GM18519 (cell line): ENCODE results near the gene GJB2.
A peak's percentile ranks its signal among the peaks of the same experiment; 100 is the strongest.
"Not testable (repeated sequence)": the region's sequence is repeated elsewhere in the genome, so short reads cannot be mapped to it uniquely, and the experiment has no call there.

Experiments
- ATAC-seq: cut with Tn5 transposase; IDR thresholded peaks from one replicate; pipeline ENCODE4 v1.9.1; 2021; ENCODE audit warnings: mild to moderate bottlenecking, moderate library complexity; ENCODE audit not compliant: unreplicated experiment, low FRiP score

GJB2 gene

GRCh38 chr13:20171364-20171763 lies 21.4 kb downstream of the GJB2 start:
- ATAC-seq = no peak

GRCh38 chr13:20170921-20171320 lies 21.8 kb downstream of the GJB2 start:
- no peak for ATAC-seq

- no peak for ATAC-seq
Observed at GRCh38 chr13:20168396-20168795, 24.3 kb downstream of the GJB2 start.

GRCh38 chr13:20165417-20166257 lies 27.1 kb downstream of the GJB2 start:
- ATAC-seq = no peak

GRCh38 chr13:20161951-20162300 lies 30.8 kb downstream of the GJB2 start:
- no peak for ATAC-seq

- ATAC-seq = peak; percentile 35
Observed at GRCh38 chr13:20161275-20161950, 31.3 kb downstream of the GJB2 start.

- ATAC-seq = peak; percentile 25
Observed at GRCh38 chr13:20160306-20161274, 32.1 kb downstream of the GJB2 start, which contains the start of gene GJA3. TSS of gene GJA3 (minus strand) at chr13:20161052. CDS start at chr13:20143288, 17,764 bp downstream.

GRCh38 chr13:20159646-20160305 lies 33.0 kb downstream of the GJB2 start:
- no peak for ATAC-seq

- ATAC-seq = no peak
Observed at GRCh38 chr13:20157151-20157796, 35.5 kb downstream of the GJB2 start.

GRCh38 chr13:20156702-20157101 lies 36.0 kb downstream of the GJB2 start:
- no peak for ATAC-seq

GRCh38 chr13:20153290-20153689 lies 39.4 kb downstream of the GJB2 start:
- not testable (repeated sequence) for ATAC-seq

GRCh38 chr13:20151612-20152011 lies 41.1 kb downstream of the GJB2 start:
- no peak for ATAC-seq

GRCh38 chr13:20151016-20151415 lies 41.7 kb downstream of the GJB2 start:
- ATAC-seq = no peak

- no peak for ATAC-seq
Observed at GRCh38 chr13:20150561-20150960, 42.2 kb downstream of the GJB2 start.

GRCh38 chr13:20149762-20150161 lies 43.0 kb downstream of the GJB2 start:
- no peak for ATAC-seq

- no peak for ATAC-seq
Observed at GRCh38 chr13:20148501-20149183, 44.1 kb downstream of the GJB2 start.

GRCh38 chr13:20146381-20146780 lies 46.4 kb downstream of the GJB2 start:
- no peak for ATAC-seq

GRCh38 chr13:20145521-20145920 lies 47.2 kb downstream of the GJB2 start:
- ATAC-seq = no peak
